ENCODE results near the gene PTMA. TPM values are rescaled to one million over a fixed set of nuclear protein-coding genes. Genes with fewer than 3 reads are reported as not detected.
"Not testable (repeated sequence)": the region's sequence is repeated elsewhere in the genome, so short reads cannot be mapped to it uniquely, and the experiment has no call there.

The PTMA gene
- total RNA-seq, 1 experiment from 2014 or later = 1,434 TPM

- not testable (repeated sequence) for DNase-seq (ENCODE audit: extremely low read depth, low read depth)
These were observed 40.7 kb downstream of the PTMA start for GRCh38 chr2:231749016-231749415.

GRCh38 chr2:231751042-231751815 is 42.9 kb downstream of the PTMA start:
- no peak for DNase-seq (ENCODE audit: extremely low read depth, low read depth)

GRCh38 chr2:231752061-231752460 is 43.7 kb downstream of the PTMA start:
- no peak for DNase-seq (ENCODE audit: extremely low read depth, low read depth)

- DNase-seq (ENCODE audit: extremely low read depth, low read depth) = no peak
These were observed 53.4 kb downstream of the PTMA start for GRCh38 chr2:231761735-231762134.

Small RNA genes lying within 50 kb of the gene (small RNA-seq; reads per million reads assigned to genes)
- 0 reads per million in 2 experiments for gene RF00015

Other genes starting within 250 kb of the PTMA start
- 339 and 396 TPM in 2 replicates for gene NCL, start 244.0 kb upstream of the PTMA start, total RNA-seq (2014; rRNA removed; shearing (Covaris generic))
- gene NMUR1, start 178.1 kb upstream of the PTMA start, total RNA-seq (2014; rRNA removed; shearing (Covaris generic)) = not detected in 2 replicates
- not detected in 2 replicates for gene TEX44, start 115.7 kb upstream of the PTMA start, total RNA-seq (2014; rRNA removed; shearing (Covaris generic))
- gene PDE6D, start 72.8 kb downstream of the PTMA start, total RNA-seq (2014; rRNA removed; shearing (Covaris generic)) = 32.6 and 33.0 TPM in 2 replicates
- gene COPS7B, start 77.9 kb downstream of the PTMA start, total RNA-seq (2014; rRNA removed; shearing (Covaris generic)) = 29.0 and 32.8 TPM in 2 replicates
- not detected in 2 replicates for gene NPPC, start 217.9 kb downstream of the PTMA start, total RNA-seq (2014; rRNA removed; shearing (Covaris generic))